ENCODE data around the gene HSDL1.

The HSDL1 gene

GRCh38 chr16:84105301-84105815, 39.6 kb downstream of the HSDL1 start:
- DNase-seq = no peak

GRCh38 chr16:84104231-84104630, 40.7 kb downstream of the HSDL1 start:
- DNase-seq = no peak

GRCh38 chr16:84103678-84104077, 41.3 kb downstream of the HSDL1 start:
- DNase-seq = no peak

- DNase-seq = no peak
These were observed 46.0 kb downstream of the HSDL1 start for GRCh38 chr16:84098939-84099338.

GRCh38 chr16:84096447-84097005, 48.5 kb downstream of the HSDL1 start:
- no peak for DNase-seq

- DNase-seq = no peak
These were observed 49.5 kb downstream of the HSDL1 start for GRCh38 chr16:84095466-84095865.

- no peak for DNase-seq
These were observed 51.1 kb downstream of the HSDL1 start for GRCh38 chr16:84093879-84094270.

GRCh38 chr16:84093120-84093878, 51.7 kb downstream of the HSDL1 start:
- DNase-seq = no peak

- DNase-seq = no peak
These were observed 53.5 kb downstream of the HSDL1 start for GRCh38 chr16:84091460-84091859.

GRCh38 chr16:84090211-84090610, 54.8 kb downstream of the HSDL1 start:
- no peak for DNase-seq

GRCh38 chr16:84088695-84089395, 56.1 kb downstream of the HSDL1 start:
- DNase-seq = no peak

- no peak for DNase-seq
These were observed 57.4 kb downstream of the HSDL1 start for GRCh38 chr16:84087466-84088151.

- DNase-seq = no peak
These were observed 58.0 kb downstream of the HSDL1 start for GRCh38 chr16:84087001-84087400.

GRCh38 chr16:84086341-84086740, 58.6 kb downstream of the HSDL1 start:
- DNase-seq = no peak

- DNase-seq = no peak
These were observed 59.2 kb downstream of the HSDL1 start for GRCh38 chr16:84085773-84086172.

- DNase-seq = no peak
These were observed 59.7 kb downstream of the HSDL1 start for GRCh38 chr16:84085271-84085667.

- no peak for DNase-seq
These were observed 60.3 kb downstream of the HSDL1 start for GRCh38 chr16:84084570-84085270.

GRCh38 chr16:84082835-84083569, 62.0 kb downstream of the HSDL1 start:
- DNase-seq = no peak

GRCh38 chr16:84082110-84082509, 62.9 kb downstream of the HSDL1 start:
- no peak for DNase-seq

- DNase-seq = no peak
These were observed 63.5 kb downstream of the HSDL1 start for GRCh38 chr16:84081446-84081989.

GRCh38 chr16:84080813-84081212, 64.2 kb downstream of the HSDL1 start:
- DNase-seq = no peak

- no peak for DNase-seq
These were observed 64.6 kb downstream of the HSDL1 start for GRCh38 chr16:84080378-84080777.
